Kidney glomerular epithelial cell (primary cell): ENCODE measurements around the gene MTURN.
A peak's percentile ranks its signal among the peaks of the same experiment; 100 is the strongest.
"Not testable (repeated sequence)": the region's sequence is repeated elsewhere in the genome, so short reads cannot be mapped to it uniquely, and the experiment has no call there.

Experiments used
- DNase-seq: peaks from one replicate; lab custom pipeline; 2025; lab: John Stamatoyannopoulos, UW

The MTURN gene

GRCh38 chr7:30134611-30135300, at the start of gene MTURN:
Gene MTURN (plus strand): TSS chr7:30134986. CDS start chr7:30135137, 151 bp downstream.
- peak; percentile 58 for DNase-seq

- no peak for DNase-seq
Measured at GRCh38 chr7:30086529-30086928, 48.3 kb upstream of the MTURN start.

GRCh38 chr7:30087371-30087770, 47.4 kb upstream of the MTURN start:
- no peak for DNase-seq

GRCh38 chr7:30088362-30088761, 46.4 kb upstream of the MTURN start:
- no peak for DNase-seq

GRCh38 chr7:30090111-30090510, 44.7 kb upstream of the MTURN start:
- no peak for DNase-seq

- DNase-seq, result peak; percentile 63
Measured at GRCh38 chr7:30091491-30091912, 43.3 kb upstream of the MTURN start.

- DNase-seq, result no peak
Measured at GRCh38 chr7:30091987-30092386, 42.8 kb upstream of the MTURN start.

- DNase-seq, result no peak
Measured at GRCh38 chr7:30093420-30093952, 41.3 kb upstream of the MTURN start.

- DNase-seq, result not testable (repeated sequence)
Measured at GRCh38 chr7:30098599-30098998, 36.2 kb upstream of the MTURN start.

- no peak for DNase-seq
Measured at GRCh38 chr7:30102281-30102680, 32.5 kb upstream of the MTURN start.

- no peak for DNase-seq
Measured at GRCh38 chr7:30104157-30104556, 30.6 kb upstream of the MTURN start.

- DNase-seq, result no peak
Measured at GRCh38 chr7:30112103-30112713, 22.6 kb upstream of the MTURN start.

GRCh38 chr7:30113144-30113543, 21.6 kb upstream of the MTURN start:
- no peak for DNase-seq

GRCh38 chr7:30114536-30115238, 20.1 kb upstream of the MTURN start:
- no peak for DNase-seq

- no peak for DNase-seq
Measured at GRCh38 chr7:30115709-30116297, 19.0 kb upstream of the MTURN start.

GRCh38 chr7:30116771-30117170, 18.0 kb upstream of the MTURN start:
- no peak for DNase-seq

GRCh38 chr7:30117896-30118295, 16.9 kb upstream of the MTURN start:
- no peak for DNase-seq

GRCh38 chr7:30119890-30120577, 14.8 kb upstream of the MTURN start:
- DNase-seq, result no peak

- no peak for DNase-seq
Measured at GRCh38 chr7:30133736-30134610, 813 bp upstream of the MTURN start.

GRCh38 chr7:30135301-30136116, 723 bp downstream of the MTURN start:
- DNase-seq, result no peak
